NCI-H1694 (cell line): ENCODE measurements around the gene RUNX2.
"Not testable (repeated sequence)": the region's sequence is repeated elsewhere in the genome, so short reads cannot be mapped to it uniquely, and the experiment has no call there.

ENCODE experiments used
- DNase-seq: peaks from one replicate; lab custom pipeline; 2025; lab: John Stamatoyannopoulos, UW

The RUNX2 gene

DNA sequence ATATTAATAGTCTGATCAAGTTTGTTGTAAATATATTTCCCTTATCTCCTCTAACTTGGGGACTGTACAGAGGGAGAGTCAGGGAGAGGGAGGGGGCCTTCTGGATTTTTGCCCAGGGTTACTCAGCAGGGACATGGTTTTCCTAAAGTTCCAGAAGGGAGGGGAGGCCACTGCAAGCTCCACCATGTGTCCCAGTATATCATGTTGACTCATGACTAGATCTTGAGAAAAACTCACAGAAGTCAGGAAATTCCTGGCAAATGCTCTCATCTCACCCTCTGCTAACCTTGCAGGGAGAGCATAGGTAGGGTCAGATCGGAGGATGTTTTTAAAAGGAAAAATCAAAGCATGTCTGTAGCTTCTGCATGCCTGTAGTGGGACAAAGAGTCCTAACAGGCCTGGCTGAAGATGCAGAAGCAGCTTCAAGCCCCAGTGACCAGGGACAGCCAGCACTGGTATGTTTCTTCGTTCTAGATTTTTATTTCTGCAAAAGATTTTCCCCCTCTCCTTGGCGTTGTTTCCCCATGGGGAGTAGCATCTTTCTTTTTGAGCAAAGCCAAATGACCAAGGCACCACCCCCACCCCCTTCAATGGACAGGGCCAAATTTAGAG, 322.5 kb downstream of the RUNX2 start:
- no peak for DNase-seq

GRCh38 chr6:45651301-45651700, 323.2 kb downstream of the RUNX2 start:
- DNase-seq: no peak

GRCh38 chr6:45652416-45652815, 324.3 kb downstream of the RUNX2 start:
- no peak for DNase-seq

- DNase-seq: no peak
Observed at GRCh38 chr6:45653117-45653883, 325.2 kb downstream of the RUNX2 start.

DNA sequence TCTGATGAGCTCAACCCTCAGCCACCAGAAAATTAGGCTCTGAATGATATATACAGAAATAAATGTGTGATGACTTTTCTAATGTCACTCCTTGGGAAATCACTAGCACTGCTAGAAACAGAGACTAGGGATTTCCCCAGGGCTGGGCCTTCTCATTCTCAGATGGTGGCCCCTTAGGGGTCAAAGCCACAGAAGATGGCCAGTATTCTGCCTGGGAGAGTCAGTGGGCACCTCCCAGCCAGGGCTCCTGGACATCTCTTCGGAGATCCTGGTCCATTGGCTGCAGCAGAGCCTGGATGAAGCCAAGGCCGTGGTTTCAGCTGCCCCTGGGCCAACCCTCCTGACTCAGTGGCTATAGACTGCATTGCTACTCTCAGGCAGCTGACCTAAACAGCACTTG, 326.5 kb downstream of the RUNX2 start:
- no peak for DNase-seq

DNA sequence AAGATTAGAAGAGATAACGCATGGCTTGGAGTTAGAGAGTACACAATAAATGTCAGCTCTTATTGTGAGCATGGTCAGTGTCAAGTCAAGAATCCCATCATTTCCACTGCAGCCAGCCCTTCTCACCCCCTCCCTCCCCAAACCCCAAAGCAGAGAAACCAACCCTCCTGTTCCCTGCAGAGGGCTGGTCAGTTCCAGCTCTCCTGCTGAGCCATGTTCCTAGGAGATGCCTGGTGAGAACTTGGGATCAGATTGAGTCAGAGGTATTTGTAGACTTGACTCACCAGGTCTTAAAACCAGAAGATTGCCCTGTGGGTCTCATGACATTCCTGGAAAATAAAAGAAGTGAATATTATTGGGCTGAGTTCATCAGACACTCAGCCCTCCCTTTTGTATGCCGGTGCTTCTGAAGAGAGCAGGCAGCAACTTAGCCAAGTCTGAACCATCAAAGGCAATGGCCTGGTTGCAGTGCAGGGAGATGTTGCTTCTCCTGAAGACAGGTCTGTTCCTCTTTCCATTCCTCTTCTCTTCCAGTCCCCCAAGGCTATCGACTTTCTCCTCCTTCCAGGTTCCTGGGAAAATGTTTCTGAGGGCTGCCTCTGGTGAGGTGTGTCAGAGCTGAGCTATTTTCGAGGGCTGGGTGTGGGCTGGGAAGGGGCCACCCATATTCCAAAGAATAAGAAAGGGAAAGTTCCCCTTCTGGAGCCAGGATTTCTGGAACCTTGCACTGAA, 327.8 kb downstream of the RUNX2 start:
- no peak for DNase-seq

- no peak for DNase-seq
Observed at GRCh38 chr6:45657226-45657625, 329.1 kb downstream of the RUNX2 start.

- DNase-seq: no peak
Observed at GRCh38 chr6:45658400-45658799, 330.3 kb downstream of the RUNX2 start.

- no peak for DNase-seq
Observed at GRCh38 chr6:45658958-45659357, 330.8 kb downstream of the RUNX2 start.

DNA sequence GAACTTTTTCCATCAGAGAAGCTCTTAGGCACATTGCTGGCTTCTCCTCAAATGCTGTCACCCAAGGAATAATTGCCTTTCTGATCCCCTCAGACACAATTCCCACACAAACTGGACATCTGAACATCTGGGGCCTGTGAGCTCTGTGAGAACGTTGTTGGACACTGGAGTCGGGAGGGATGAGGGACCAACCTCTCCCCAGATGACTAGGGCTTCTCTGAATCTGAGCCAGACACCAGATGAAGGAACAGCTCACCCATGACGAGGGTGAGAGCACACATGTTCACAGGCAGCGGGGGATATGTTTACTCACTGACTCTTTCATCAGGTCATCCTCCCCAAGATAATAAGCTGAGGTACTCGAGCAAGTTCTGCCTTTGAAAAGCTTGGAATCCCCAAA, 333.5 kb downstream of the RUNX2 start:
- no peak for DNase-seq

- DNase-seq: no peak
Observed at GRCh38 chr6:45663251-45664221, 335.4 kb downstream of the RUNX2 start.

DNA sequence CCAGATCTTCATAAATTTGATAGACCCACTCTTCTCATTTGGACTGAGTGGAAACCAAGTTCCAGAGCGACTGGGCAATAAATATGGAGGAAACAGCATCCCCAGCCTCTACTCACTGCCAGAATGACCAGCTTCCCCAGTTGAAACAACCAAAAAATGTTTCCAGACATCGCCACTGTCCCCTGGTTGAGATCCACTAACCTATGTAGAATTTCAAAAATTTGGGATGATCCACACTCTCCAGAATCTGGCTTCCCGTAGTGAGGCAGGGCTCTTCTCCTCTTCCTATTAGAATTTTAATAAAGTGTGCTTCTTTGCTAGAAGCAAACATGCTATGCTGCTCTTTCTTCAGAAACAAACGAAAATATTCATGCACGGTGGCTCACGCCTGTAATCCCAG, 336.6 kb downstream of the RUNX2 start:
- DNase-seq: no peak

GRCh38 chr6:45665859-45666258, 337.7 kb downstream of the RUNX2 start:
- no peak for DNase-seq

DNA sequence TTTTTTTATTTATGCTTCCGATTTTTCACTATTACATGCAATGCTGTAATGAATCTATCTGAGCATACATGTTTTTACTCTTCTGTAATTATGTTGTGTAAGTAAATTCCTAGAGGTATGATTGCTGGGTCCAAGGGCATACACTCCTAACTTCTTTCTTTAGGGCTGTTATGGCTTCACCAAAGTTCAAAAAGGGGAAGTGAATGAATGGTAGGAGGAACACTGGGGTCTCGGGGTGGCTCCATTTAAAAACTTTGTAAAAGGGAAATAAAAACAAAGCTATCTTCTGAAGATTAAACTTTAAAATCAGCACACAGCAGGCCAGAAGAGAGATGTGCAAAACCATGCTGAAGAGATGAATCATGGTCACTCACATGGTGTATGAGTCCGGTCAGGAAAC, 338.7 kb downstream of the RUNX2 start:
- DNase-seq: no peak

GRCh38 chr6:45667300-45667699, 339.2 kb downstream of the RUNX2 start:
- no peak for DNase-seq

- DNase-seq: no peak
Observed at GRCh38 chr6:45667766-45668165, 339.6 kb downstream of the RUNX2 start.

- DNase-seq: no peak
Observed at GRCh38 chr6:45668705-45669104, 340.6 kb downstream of the RUNX2 start.

DNA sequence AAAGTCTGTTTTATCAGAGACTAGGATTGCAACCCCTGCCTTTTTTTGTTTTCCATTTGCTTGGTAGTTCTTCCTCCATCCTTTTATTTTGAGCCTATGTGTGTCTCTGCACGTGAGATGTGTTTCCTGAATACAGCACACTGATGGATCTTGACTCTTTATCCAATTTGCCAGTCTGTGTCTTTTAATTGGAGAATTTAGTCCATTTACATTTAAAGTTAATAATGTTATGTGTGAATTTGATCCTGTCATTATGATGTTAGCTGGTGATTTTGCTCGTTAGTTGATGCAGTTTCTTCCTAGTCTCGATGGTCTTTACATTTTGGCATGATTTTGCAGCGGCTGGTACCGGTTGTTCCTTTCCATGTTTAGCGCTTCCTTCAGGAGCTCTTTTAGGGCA, 345.0 kb downstream of the RUNX2 start:
- not testable (repeated sequence) for DNase-seq

DNA sequence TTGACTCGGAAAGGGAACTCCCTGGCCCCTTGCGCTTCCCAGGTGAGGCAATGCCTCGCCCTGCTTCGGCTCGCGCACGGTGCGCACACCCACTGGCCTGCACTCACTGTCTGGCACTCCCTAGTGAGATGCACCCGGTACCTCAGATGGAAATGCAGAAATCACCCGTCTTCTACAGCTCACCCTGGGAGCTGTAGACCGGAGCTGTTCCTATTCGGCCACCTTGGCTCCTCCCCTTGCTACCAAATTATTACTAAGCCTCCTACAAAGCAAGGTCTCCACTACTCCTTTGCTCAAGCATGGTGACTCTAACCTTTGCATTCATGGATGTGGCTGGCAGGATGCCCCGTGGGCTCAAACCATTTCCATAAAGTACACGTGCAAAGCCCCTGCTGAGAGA, 347.0 kb downstream of the RUNX2 start:
- not testable (repeated sequence) for DNase-seq

GRCh38 chr6:45675634-45676033, 347.5 kb downstream of the RUNX2 start:
- no peak for DNase-seq

DNA sequence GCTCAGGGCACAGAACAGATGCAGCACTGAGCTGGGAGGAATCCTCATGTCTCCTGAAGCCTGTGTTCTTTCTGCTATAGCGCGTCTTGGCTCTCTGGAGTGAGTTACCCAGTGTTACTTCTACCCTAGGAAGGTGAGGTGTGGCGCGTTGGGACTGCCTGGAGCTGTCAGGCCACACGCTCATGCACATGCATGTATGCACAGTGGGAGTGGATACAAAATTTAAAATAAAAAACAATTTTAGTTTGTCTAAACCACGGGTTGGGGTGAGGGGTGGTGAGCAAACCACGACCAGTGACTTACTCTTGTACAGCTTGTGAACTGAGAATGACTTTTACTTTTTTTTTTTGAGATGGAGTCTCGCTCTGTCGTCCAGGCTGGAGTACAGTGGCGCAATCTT, 348.2 kb downstream of the RUNX2 start:
- no peak for DNase-seq
